ENCODE results near the gene AGXT2. TPM values are rescaled to one million over a fixed set of nuclear protein-coding genes. Genes with fewer than 3 reads are reported as not detected.

AGXT2 gene
- total RNA-seq, 1 donor from 2014 or later, result not detected

DNA sequence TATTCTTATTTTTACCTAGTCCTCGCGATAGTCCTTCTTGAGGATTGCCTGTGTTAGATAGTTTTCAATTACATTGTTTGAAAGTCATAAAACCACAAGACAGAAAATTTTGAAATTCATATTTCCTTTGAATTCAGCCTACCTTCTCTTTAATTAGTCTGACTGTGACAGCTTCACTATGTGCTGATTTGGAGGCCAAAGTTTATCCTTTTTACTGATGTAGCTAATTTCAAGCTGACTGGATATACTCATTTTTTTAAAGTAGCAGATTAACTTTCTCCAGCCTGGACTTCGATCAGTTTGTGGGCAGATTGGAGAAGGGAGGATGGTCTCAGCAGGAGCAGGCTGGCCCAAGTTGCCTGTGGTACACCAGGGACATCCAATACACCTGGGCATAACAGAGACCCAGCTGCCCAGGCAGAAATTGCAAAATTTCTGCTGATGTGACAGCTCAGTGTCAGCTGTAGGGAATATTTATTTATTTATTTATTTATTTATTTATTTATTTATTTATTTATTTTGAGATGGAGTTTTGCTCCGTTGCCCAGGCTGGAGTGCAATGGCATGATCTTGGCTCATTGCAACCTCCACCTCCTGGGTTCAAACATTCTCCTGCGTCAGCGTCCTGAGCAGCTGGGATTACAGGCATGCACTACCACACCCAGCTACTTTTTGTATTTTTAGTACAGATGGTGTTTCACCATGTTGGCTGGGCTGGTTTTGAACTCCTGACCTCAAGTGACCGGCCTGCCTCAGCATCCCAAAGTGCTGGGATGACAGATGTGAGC lies 24.2 kb downstream of the AGXT2 start:
- DNase-seq (ENCODE audit: low spot score), result no peak
- TF ChIP-seq EZH2phosphoT487 (IDR thresholded peaks at IDR 0.05) (no peak), EZH2 (IDR thresholded peaks at IDR 0.05) (no peak)
- TF ChIP-seq, protein P1, sequence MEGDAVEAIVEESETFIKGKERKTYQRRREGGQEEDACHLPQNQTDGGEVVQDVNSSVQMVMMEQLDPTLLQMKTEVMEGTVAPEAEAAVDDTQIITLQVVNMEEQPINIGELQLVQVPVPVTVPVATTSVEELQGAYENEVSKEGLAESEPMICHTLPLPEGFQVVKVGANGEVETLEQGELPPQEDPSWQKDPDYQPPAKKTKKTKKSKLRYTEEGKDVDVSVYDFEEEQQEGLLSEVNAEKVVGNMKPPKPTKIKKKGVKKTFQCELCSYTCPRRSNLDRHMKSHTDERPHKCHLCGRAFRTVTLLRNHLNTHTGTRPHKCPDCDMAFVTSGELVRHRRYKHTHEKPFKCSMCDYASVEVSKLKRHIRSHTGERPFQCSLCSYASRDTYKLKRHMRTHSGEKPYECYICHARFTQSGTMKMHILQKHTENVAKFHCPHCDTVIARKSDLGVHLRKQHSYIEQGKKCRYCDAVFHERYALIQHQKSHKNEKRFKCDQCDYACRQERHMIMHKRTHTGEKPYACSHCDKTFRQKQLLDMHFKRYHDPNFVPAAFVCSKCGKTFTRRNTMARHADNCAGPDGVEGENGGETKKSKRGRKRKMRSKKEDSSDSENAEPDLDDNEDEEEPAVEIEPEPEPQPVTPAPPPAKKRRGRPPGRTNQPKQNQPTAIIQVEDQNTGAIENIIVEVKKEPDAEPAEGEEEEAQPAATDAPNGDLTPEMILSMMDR (IDR thresholded peaks at IDR 0.05), result no peak
- Histone ChIP-seq H3K27me3 (no peaks in the 10 kb centered on the region), H3K4me3 (no peak overlapping the region), H3K4me2 (no peak overlapping the region), H3K27ac (no peak overlapping the region), H3K9me3 (ENCODE audit: low read depth) (no peaks in the 10 kb centered on the region), H4K20me1 (ENCODE audit: low read depth) (no peaks in the 10 kb centered on the region), H3F3A (ENCODE audit: low read depth) (no peaks in the 10 kb centered on the region), H2AFZ (replicated peaks) (no peak overlapping the region), H3K4me1 (no peaks in the 10 kb centered on the region), H3K36me3 (no peaks in the 10 kb centered on the region), H3K79me2 (ENCODE audit: low read depth) (no peaks in the 10 kb centered on the region), H3K9ac (no peak overlapping the region)
- H3K4me3 Mint-ChIP-seq, result no peak overlapping the region
- no peaks in the 10 kb centered on the region for H3K9me3 Mint-ChIP-seq
- H3K27me3 Mint-ChIP-seq (ENCODE audit: insufficient read depth, low read depth), result no peaks in the 10 kb centered on the region
- H3K27ac Mint-ChIP-seq, result no peak overlapping the region
- H3K4me1 Mint-ChIP-seq, result no peaks in the 10 kb centered on the region
- no peaks in the 10 kb centered on the region for H3K36me3 Mint-ChIP-seq

DNA sequence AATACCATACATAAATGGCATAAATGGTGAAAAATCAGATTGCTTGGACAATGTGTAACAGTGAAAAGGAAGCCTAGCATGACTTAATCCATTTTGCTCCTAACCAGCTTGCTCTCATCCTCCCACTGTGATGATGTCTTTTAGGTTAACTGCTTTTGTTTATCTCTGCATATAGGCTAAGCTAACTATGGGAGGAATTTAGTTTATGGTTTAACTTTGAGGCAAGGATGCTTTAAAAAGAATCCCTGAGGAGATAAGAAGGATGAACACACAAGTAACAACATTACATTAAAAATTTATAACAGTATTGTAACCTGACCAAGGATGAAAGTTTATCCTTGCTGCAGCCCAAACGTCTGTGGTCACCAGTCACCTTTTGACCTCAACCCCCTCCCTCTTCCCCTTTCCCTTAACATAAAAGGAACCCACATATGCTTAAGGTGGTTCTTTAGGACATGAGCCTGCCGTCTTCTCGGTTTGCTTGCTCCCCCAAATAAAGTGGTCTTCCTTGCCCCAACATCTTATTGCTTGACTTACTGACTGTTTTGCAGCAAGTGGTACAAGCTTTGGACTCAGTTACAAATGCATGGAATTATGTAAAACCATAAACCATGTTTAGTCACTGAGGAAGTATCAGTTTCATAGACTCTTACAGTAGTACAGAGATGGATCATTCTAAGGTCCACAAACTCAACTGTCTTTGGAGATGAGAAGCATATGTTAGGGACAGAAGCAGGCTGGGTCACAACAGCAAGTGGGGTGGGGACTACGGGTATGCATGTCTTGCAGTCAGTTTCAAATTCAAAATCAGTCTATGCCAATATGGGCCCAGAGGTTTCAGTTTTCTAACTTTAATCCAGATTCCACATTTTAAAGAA lies 31.3 kb downstream of the AGXT2 start:
- Histone ChIP-seq H2AFZ (replicated peaks) (no peak overlapping the region), H3K36me3 (no peaks in the 10 kb centered on the region), H3K9ac (no peak overlapping the region), H4K20me1 (ENCODE audit: low read depth) (no peaks in the 10 kb centered on the region), H3K27ac (no peak overlapping the region), H3K9me3 (ENCODE audit: low read depth) (no peaks in the 10 kb centered on the region), H3K4me2 (no peak overlapping the region), H3F3A (ENCODE audit: low read depth) (no peaks in the 10 kb centered on the region), H3K27me3 (no peaks in the 10 kb centered on the region), H3K79me2 (ENCODE audit: low read depth) (no peaks in the 10 kb centered on the region), H3K4me1 (no peaks in the 10 kb centered on the region), H3K4me3 (no peak overlapping the region)
- H3K27me3 Mint-ChIP-seq (ENCODE audit: insufficient read depth, low read depth), result no peaks in the 10 kb centered on the region
- peaks cover 2% of the 10 kb centered on the region for H3K4me1 Mint-ChIP-seq
- H3K9me3 Mint-ChIP-seq, result peaks cover 3% of the 10 kb centered on the region
- no peak overlapping the region for H3K4me3 Mint-ChIP-seq
- TF ChIP-seq, protein P1 (IDR thresholded peaks at IDR 0.05), result no peak
- TF ChIP-seq EZH2phosphoT487 (IDR thresholded peaks at IDR 0.05) (no peak), EZH2 (IDR thresholded peaks at IDR 0.05) (no peak)
- H3K27ac Mint-ChIP-seq, result no peak overlapping the region
- no peak for DNase-seq (ENCODE audit: low spot score)
- H3K36me3 Mint-ChIP-seq, result no peaks in the 10 kb centered on the region

DNA sequence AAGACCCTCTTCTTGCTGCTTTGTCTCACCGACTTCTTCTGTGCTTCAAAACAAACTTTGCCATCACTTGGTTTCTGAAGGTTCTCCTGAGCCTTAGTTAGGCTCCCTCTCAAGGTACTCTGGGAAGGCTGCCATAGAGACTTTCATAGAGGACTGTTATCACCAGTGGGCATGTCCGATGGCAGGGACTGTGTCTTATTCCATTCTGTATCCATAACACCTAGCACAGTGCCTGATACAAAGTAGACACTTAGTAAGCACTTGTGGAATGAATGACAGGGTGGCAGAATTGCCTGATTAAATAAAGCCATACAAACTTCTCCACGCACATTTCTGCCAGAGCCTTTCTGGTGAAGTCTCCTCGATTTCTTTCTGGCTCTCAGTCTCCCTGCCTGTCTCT lies 32.7 kb downstream of the AGXT2 start:
- peaks cover 3% of the 10 kb centered on the region for H3K9me3 Mint-ChIP-seq

More for the DNA sequence above, 32.7 kb downstream of the AGXT2 start:
- no peak overlapping the region for H3K9ac ChIP-seq
- no peak for DNase-seq (ENCODE audit: low spot score)
- H3K4me3 ChIP-seq, result no peak overlapping the region
- no peaks in the 10 kb centered on the region for H3K79me2 ChIP-seq (ENCODE audit: low read depth)
- H2AFZ ChIP-seq (replicated peaks), result no peak overlapping the region
- no peaks in the 10 kb centered on the region for H4K20me1 ChIP-seq (ENCODE audit: low read depth)
- Mint-ChIP-seq H3K27me3 (ENCODE audit: insufficient read depth, low read depth) (no peaks in the 10 kb centered on the region), H3K27ac (no peak overlapping the region), H3K36me3 (no peaks in the 10 kb centered on the region), H3K4me1 (peaks cover 2% of the 10 kb centered on the region), H3K4me3 (no peak overlapping the region)
- H3F3A ChIP-seq (ENCODE audit: low read depth), result no peaks in the 10 kb centered on the region
- no peaks in the 10 kb centered on the region for H3K27me3 ChIP-seq
- no peaks in the 10 kb centered on the region for H3K9me3 ChIP-seq (ENCODE audit: low read depth)
- no peaks in the 10 kb centered on the region for H3K36me3 ChIP-seq
- no peak overlapping the region for H3K27ac ChIP-seq
- H3K4me1 ChIP-seq, result no peaks in the 10 kb centered on the region
- no peak for TF ChIP-seq EZH2 (IDR thresholded peaks at IDR 0.05)
- TF ChIP-seq, protein P1 (IDR thresholded peaks at IDR 0.05), result no peak
- TF ChIP-seq EZH2phosphoT487 (IDR thresholded peaks at IDR 0.05), result no peak
- H3K4me2 ChIP-seq, result no peak overlapping the region
